Measurements from ENCODE around the gene HSDL2.
"Not testable (repeated sequence)": the region's sequence is repeated elsewhere in the genome, so short reads cannot be mapped to it uniquely, and the experiment has no call there.

HSDL2 gene

GRCh38 chr9:112380102-112380824, at the start of gene HSDL2:
HSDL2 (plus strand) TSS chr9:112380108; CDS start chr9:112380164, 56 bp downstream.
- DNase-seq, result peak; percentile 11

GRCh38 chr9:112331674-112331952, 48.3 kb upstream of the HSDL2 start:
- no peak for DNase-seq

DNA sequence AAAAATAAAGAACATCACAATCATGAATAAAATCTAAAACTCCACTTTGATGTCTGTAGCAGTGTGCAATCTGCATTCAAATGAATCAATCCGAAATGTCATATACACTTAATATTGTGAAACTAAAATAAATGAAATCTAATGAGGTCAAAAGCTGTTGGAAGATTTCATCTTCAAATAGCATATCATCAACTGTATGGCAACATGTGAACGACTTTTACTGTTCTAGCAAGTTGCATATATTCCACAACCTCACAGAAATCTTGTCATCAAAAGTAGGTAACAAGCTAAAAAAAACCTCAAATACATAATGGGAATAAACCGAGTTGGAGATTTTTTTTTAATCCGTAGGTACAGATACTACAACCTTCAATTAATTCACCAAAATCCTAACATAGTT, 47.7 kb upstream of the HSDL2 start:
- no peak for DNase-seq

DNA sequence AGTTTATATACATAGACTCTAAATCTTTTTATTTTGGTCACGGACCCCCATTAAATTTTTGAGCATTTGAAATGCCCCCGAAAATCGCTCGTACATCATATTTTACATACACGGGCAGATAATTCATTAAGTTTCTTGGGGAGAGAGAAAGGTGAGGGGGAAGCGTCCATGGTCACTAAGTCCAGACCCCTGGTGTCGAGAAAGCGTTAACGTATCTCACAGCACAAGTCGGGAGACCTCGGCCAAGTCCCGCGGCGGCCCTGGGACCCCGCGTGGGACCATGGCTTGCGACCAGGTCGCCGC, 47.3 kb upstream of the HSDL2 start:
- no peak for DNase-seq

DNA sequence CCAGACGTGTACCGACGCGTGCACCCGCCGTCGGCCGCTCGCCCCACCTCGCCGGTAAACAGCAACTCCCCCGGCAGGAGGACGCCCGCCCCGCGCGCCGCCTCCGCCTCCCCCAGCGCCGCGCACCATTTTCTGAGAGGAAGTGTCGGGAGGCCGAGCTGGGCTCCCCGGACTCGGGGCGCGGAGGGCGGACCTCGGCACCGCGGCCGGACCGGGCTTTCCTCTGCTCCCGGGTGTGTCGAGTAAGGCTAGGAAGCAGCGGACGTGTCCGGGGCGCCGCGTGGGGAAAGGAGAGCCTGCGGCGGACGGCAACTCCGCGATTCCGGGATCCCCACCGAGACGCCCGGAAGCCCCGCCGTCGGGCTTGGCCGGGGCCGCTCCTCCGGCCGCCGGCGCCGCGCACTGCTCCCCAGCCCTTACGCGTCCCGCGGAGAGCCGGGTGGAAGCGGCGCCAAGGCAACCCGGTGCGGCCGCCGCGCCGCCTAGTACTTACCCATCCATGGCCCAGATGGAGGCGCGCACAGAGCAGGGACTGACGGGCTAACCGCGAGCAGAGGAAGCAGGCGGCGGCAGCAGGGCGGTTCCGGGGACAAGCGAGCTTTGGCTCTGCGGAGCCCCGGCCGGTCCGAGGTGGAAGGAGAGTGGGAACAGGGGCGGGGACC, 46.8 kb upstream of the HSDL2 start, which contains the start of gene PTBP3:
TSS of gene PTBP3 (minus strand) at position 643 of the 662 bp plus-strand sequence. CDS start 35,754 bp downstream, outside the sequence.
- peak; percentile 75 for DNase-seq

DNA sequence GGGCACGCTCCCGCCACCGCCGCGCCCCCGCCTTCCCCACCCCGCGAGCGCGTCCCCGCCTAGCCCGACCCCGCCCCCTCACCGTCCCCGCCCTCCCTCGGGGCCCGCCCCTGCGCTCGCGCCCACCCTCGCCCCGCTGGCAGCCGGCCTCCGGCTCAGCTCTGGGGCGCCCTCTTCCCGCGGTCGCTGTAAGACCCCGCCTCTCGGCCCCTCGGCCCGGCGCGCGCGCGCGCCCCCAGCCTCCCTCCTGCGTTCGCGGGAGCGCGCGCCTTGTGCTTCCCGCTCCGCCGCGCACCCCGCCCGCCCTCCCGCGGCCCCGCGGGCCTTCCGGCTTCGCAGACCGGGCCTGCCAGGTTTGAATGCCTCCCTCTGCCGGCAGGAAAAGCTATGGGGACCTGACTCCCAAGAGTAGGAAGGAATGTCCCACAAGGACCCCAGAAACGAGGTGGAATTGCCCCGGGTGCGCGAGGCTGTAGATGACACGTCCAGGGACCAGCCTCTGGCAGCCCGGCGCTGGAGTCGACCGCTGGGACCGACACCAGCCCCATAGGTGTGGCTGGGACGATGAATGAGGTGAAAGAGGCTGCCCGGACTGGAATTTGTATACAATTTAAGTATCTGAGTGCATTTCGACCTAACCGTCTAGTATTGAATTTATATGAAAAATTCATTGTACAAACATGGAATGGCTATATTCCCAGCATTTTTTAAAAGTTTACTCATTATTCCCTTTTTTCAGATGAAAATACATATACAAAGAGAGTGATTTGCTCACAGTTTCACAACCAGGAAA, 46.1 kb upstream of the HSDL2 start:
- DNase-seq, result peak; percentile 86

DNA sequence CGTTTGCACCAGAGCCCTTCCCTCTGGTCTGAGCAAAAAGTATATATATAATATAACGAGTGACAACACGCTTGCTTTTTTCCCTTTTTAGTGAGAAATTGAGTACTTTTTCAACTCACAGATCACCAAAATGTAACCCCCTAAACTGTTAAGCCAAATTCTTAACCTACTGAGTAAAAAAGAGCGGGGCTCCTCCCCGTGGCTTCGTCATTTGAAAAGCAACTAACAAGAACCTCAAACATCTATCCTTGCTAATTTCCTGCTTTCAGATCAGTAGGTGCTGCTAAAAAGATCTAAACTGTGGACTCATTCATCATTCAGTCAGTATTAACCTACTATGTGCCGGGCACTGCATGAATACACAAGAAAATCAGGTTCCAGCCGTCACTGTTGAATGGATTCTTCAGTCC, 45.5 kb upstream of the HSDL2 start:
- peak; percentile 51 for DNase-seq

DNA sequence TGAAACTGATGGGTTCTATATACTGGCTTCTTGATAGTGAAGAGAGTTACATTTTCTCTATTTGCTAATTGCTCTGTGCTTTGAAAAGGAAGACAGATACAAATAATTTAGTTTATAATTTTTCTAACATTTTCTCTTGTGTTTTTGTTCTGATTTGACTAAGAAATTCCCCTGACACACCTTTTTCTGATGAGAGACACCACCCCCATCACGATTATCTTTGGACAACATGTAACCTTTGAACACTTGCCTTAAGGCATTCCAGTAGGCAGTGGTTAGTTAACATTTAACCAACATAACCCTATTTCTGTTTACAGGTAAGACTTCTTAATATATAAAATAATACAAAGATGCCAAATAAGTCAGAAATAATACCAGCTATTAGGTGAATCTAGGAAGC, 42.4 kb upstream of the HSDL2 start:
- DNase-seq, result no peak

GRCh38 chr9:112338561-112338960, 41.3 kb upstream of the HSDL2 start:
- DNase-seq, result no peak

- DNase-seq, result no peak
Measured at GRCh38 chr9:112339886-112340285, 40.0 kb upstream of the HSDL2 start.

DNA sequence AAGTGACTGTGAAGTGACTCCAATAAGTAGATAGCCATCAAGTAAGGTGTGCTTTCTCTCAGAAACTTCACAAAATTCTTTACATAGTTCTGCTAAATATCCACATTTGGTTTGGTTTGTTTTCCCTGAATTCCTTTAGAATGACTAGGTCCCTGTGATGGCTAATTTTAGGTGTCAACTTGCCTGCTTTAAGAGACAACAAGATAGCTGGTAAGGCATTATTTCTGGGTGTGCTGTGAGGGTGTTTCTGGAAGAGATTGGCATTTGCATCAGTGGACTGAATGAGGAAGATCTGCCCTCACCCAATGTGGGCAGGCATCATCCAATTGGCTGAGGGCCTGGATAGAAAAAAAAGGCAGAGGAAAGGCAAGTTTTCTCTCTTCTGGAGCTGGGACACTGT, 38.2 kb upstream of the HSDL2 start:
- DNase-seq, result no peak

GRCh38 chr9:112348257-112349007, 31.5 kb upstream of the HSDL2 start:
- DNase-seq, result peak; percentile 57

DNA sequence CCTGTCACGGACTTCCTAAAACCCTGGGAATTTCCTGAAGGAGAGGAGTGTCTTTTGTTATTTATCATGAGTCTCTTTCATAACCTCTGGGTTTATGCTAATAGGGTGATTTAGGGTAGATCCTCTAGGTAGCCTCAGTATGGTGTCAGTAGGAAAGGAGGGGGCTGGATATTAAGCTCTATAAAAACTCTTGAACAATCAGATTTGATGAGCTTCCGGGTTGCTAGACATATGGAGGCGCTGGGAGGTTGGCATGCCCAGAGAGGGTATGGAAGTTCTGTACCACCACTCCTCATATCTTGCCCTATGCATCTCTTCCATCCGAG, 30.9 kb upstream of the HSDL2 start:
- no peak for DNase-seq

GRCh38 chr9:112351184-112351583, 28.7 kb upstream of the HSDL2 start:
- no peak for DNase-seq

DNA sequence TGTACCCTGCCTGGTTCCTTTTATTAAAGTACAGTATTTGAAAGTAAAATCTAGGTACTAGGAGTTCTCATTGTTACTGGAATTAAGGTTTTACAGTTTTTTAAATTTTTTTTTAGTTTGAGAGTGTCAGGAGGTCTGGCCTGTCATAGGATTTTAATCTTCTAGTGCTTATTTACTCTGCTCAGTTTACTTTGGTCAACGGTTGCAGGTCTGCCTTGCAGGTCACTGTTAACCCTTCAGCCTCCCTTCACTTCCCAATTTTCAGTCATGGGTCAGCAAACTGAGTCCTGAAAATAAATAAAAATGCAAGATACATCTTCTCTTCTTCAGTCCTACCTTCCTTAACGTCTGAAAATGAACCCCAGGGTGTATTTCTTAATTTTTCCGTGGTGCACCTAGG, 27.7 kb upstream of the HSDL2 start:
- DNase-seq, result no peak

DNA sequence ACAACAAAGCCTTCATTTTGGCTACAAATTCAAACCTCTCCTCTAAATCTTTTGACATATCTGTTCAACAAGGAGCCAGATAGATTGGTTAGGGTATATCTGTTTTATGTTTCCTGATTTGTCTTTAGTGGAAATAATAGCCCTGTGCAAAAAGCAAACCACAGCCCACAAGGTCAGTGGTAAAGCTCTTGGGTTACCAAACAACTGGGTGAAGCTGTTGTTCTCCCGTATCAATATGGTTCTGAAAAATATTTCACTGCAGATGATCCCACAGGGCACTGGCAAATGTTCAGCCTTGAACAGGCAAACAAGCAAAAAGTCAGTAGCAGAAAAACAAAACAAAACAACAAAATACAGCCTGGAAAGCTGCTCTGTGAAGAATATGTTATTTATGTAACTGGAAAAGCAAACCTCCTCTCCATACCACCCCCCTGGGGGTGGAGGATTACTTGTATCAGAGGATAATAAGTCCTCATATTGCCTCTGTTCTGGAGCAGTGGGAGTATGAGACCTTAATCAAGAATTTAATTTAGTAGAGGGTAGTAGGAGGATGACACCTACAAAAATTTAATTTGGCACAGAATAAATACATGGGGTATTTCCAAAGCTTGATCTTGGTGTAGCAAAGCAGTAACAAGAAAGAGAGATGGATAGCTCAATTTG, 25.7 kb upstream of the HSDL2 start:
- no peak for DNase-seq

DNA sequence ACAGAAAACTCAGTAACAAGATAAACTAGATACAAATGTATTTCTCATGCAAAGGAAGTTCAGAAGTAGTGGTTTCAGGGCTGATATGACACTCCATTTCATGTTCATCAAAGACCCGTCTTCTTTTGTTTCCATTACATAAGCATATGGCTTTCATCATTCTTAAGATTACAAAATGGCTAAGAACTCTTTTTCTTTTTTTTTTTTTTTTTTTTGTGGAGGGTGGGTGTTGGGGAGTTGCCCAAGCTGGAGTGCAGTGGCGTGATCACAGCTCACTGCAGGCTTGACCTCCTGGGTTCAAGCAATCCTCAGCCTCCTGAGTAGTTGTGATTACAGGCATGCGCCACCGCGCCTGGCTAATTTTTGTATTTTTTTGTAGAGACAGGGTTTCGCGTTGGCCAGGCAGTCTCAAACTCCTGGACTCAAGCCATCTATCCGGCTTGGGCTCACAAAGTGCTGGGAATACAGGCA, 24.4 kb upstream of the HSDL2 start:
- no peak for DNase-seq

- no peak for DNase-seq
Measured at GRCh38 chr9:112360047-112360804, 19.7 kb upstream of the HSDL2 start.

DNA sequence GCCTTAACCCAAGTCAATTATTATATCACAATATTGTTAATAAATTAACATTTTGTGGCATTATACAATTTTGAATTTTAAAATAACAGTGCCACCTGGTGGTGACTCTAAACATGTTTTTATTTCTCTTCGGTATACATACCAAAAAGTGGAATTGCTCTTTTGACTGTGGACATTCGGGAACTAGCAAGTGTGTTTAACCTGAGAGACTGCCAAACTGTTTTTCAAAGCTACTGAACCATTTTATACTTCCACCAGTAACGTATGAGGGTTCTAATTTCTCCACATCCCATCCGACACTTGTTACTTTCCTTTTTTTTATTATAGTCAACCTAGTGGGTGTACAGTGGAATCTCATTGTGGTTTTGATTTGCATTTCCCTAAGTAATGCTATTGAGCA, 18.3 kb upstream of the HSDL2 start:
- no peak for DNase-seq

DNA sequence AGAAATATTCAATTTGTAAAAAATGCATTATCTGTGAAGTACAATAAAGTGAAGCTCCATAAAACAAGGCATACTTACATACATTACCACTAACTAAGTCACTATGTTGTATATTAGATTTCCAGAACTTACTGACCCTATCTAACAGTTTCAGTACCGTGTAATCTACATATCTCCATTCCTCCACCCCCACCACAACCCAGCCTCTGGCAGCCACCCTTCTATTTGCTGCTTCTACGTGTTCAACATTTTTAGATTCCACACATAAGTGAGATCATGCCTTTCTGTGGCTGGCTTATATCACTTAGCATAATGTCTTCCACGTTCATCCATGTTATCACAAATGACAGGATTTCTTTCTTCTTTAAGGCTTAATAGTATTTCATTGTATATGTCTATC, 15.1 kb upstream of the HSDL2 start:
- no peak for DNase-seq

DNA sequence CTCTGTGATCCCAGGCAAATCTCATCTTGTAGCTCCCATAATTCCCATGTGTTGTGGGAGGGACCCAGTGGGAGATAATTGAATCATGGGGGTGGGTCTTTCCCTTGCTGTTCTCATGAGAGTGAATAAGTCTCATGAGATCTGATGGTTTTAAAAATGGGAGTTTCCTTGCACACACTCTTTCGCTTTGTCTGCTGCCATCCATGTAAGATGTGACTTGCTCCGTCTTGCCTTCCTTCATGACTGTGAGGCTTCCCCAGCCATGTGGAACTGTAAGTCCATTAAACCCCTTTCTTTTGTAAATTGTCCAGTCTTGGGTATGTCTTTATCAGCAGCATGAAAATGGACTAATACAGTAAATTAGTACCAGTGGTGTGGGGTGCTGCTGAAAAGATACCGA, 14.7 kb upstream of the HSDL2 start:
- DNase-seq, result not testable (repeated sequence)

- no peak for DNase-seq
Measured at GRCh38 chr9:112366591-112366990, 13.3 kb upstream of the HSDL2 start.
